Kidney (tissue), 14 donors: ENCODE measurements around the gene SLC35D3. TPM values are rescaled to one million over a fixed set of nuclear protein-coding genes. Genes with fewer than 3 reads are reported as not detected.
A peak's percentile ranks its signal among the peaks of the same experiment; 100 is the strongest.

Source experiments
- DNase-seq, 5 donors: peaks; one replicate each; pipeline ENCODE4 v3.0.0-alpha.2; 2013 to 2020
- FAIRE-seq: peaks from 2 replicates; lab custom pipeline; 2012; peaks lifted over from hg19 to GRCh38; lab: Jason Lieb, UNC
- H3K27ac ChIP-seq, 2 donors: one replicate each; pipeline ENCODE4 v1.7.0; 2013; ENCODE audit warnings: low read depth in 2 of 2, low read length in 2 of 2, inconsistent platforms in 1 of 2
- H3K27me3 ChIP-seq: one replicate; pipeline ENCODE4 v1.7.1; 2013; ENCODE audit warnings: low read length, inconsistent platforms; ENCODE audit not compliant: control insufficient read depth, insufficient read depth
- H3K36me3 ChIP-seq, 3 donors: one replicate each; pipeline versions ENCODE4 v1.7.0 to v1.7.1; 2013; ENCODE audit warnings: low read length in 3 of 3, control low read depth in 1 of 3, inconsistent platforms in 1 of 3; ENCODE audit not compliant: insufficient read depth in 3 of 3, control insufficient read depth in 2 of 3
- H3K4me1 ChIP-seq, 3 donors: one replicate each; pipeline versions ENCODE4 v1.7.0 to v1.7.1; 2013; ENCODE audit warnings: low read length in 3 of 3, inconsistent platforms in 1 of 3, low read depth in 1 of 3; ENCODE audit not compliant: control insufficient read depth in 2 of 3, insufficient read depth in 2 of 3
- H3K4me3 ChIP-seq, 3 donors: one replicate each; pipeline versions ENCODE4 v1.7.0 to v1.8.1; 2013; ENCODE audit warnings: low read length in 3 of 3, control low read depth in 1 of 3, inconsistent platforms in 1 of 3
- H3K9ac ChIP-seq, 3 donors: one replicate each; pipeline versions ENCODE4 v1.7.0 to v1.7.1; 2013; ENCODE audit warnings: low read length in 3 of 3, control low read depth in 1 of 3, inconsistent platforms in 1 of 3
- H3K9me3 ChIP-seq, 3 donors: one replicate each; pipeline versions ENCODE4 v1.7.0 to v1.7.1; 2013; ENCODE audit warnings: low read length in 3 of 3, control low read depth in 1 of 3, inconsistent platforms in 1 of 3; ENCODE audit not compliant: control insufficient read depth in 2 of 3, insufficient read depth in 1 of 3
- intact Hi-C: fragments of 100-400 bp; cut with DNase I; formaldehyde crosslinking; loops from one replicate; pipeline ENCODE4 v1.11.1; 2022
- polyA plus RNA-seq: library from polyadenylated mRNA; stranded (reverse); fragments of 350-450 nt; fragmentation: Illumina TruSeq; extraction: RNeasy Lipid Tissue Mini Kit (QIAGEN cat#74804); gene quantifications from one replicate; pipeline ENCODE4 v1.2.3, GENCODE V29; 2014; ENCODE audit warnings: low read depth, low replicate concordance; ENCODE audit not compliant: insufficient read depth
- total RNA-seq: library from RNA; stranded (reverse); fragmentation: NEBNext Ultra II Directional; extraction: Animal tissue kit (Norgen Biotek cat#: 25700); gene quantifications from one replicate; pipeline ENCODE4 v1.2.1, GENCODE V29; 2021
- TF ChIP-seq, protein P1 (sequence below): IDR thresholded peaks from 3 replicates; pipeline ENCODE4 v1.5.1; 2012; ENCODE audit warnings: mild to moderate bottlenecking, moderate library complexity, borderline replicate concordance; ENCODE audit not compliant: insufficient read depth; ENCODE audit errors: extremely low read depth
- donor health status: control.
- donor health status: control.
- donor health status: control.
- donor health status: control.
- donor health status: control.
- donor health status: DM: yes; HTN: yes; CAD: no.
- donor health status: Normal renal cell carcinoma (clear cell type).

SLC35D3 gene
- total and polyA plus RNA-seq, 2 donors from 2014 or later, result not detected

- H3K9ac ChIP-seq, result no peak overlapping the region
- no peaks in the 10 kb centered on the region for H3K27me3 ChIP-seq
- peak in 1 of 5 donors; percentile 7 for DNase-seq
- TF ChIP-seq, protein P1, sequence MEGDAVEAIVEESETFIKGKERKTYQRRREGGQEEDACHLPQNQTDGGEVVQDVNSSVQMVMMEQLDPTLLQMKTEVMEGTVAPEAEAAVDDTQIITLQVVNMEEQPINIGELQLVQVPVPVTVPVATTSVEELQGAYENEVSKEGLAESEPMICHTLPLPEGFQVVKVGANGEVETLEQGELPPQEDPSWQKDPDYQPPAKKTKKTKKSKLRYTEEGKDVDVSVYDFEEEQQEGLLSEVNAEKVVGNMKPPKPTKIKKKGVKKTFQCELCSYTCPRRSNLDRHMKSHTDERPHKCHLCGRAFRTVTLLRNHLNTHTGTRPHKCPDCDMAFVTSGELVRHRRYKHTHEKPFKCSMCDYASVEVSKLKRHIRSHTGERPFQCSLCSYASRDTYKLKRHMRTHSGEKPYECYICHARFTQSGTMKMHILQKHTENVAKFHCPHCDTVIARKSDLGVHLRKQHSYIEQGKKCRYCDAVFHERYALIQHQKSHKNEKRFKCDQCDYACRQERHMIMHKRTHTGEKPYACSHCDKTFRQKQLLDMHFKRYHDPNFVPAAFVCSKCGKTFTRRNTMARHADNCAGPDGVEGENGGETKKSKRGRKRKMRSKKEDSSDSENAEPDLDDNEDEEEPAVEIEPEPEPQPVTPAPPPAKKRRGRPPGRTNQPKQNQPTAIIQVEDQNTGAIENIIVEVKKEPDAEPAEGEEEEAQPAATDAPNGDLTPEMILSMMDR, result no peak
- intact Hi-C loops, result no loop called here
- no peaks in the 10 kb centered on the region for H3K36me3 ChIP-seq
- H3K4me3 ChIP-seq, result no peak overlapping the region
- H3K9me3 ChIP-seq, result no peaks in the 10 kb centered on the region
- H3K27ac ChIP-seq, result no peak overlapping the region
- peaks cover 0 to 3% (median 0%) of the 10 kb centered on the region in 3 donors for H3K4me1 ChIP-seq
- no peak for FAIRE-seq
Measured at GRCh38 chr6:136927292-136927691, 5.2 kb downstream of the SLC35D3 start.

DNA sequence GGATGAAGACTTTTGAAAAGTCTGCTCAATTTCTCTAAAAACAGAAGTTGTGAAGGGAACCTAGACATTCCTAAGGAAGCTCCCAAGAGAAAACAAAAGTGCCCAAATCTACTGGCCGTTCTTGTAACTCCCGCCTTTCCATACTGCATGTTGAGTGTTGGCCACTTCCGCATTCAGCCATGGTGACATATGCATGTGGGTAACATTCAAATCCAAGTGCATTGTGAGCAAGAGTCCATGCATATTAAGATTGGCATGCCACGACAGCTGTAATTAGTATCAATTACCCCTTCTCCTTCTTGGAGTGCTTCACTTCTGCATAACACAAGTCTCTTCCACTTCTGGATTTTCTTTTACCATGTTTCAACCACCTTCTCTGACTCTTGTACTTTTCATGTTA, 8.4 kb downstream of the SLC35D3 start:
- intact Hi-C loops, result no loop called here
- H3K36me3 ChIP-seq, result no peaks in the 10 kb centered on the region
- H3K4me1 ChIP-seq, result no peaks in the 10 kb centered on the region
- TF ChIP-seq, protein P1, result no peak
- no peaks in the 10 kb centered on the region for H3K9me3 ChIP-seq
- H3K4me3 ChIP-seq, result no peak overlapping the region
- no peak overlapping the region for H3K27ac ChIP-seq
- FAIRE-seq, result no peak
- H3K9ac ChIP-seq, result no peak overlapping the region
- DNase-seq, result no peak
- no peaks in the 10 kb centered on the region for H3K27me3 ChIP-seq

DNA sequence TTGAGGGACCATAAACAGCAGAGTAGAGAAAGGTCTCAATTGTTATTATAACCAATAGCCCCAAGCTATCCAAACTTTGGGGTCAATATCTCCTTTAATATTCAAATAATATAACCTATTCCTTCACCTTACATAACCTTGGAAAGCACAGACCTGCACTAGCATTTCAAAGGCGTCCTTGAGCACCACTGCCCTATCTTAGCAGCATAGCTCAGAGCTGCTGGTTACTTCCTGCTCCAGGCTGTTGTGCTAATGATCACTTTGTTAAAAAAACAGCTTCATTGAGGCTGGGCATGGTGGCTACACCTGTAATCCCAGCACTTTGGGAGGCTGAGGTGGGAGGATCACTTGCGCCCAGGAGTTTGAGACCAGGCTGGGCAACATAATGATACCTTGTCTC, 10.5 kb downstream of the SLC35D3 start:
- Histone ChIP-seq H3K9me3 (no peaks in the 10 kb centered on the region), H3K4me1 (no peaks in the 10 kb centered on the region)
- no peak for FAIRE-seq

More for the DNA sequence above, 10.5 kb downstream of the SLC35D3 start:
- TF ChIP-seq, protein P1, result no peak
- intact Hi-C loops, result no loop called here
- no peak overlapping the region for H3K9ac ChIP-seq
- H3K36me3 ChIP-seq, result no peaks in the 10 kb centered on the region
- DNase-seq, result no peak
- no peak overlapping the region for H3K4me3 ChIP-seq
- H3K27ac ChIP-seq, result no peak overlapping the region
- no peaks in the 10 kb centered on the region for H3K27me3 ChIP-seq
